CD14-positive monocyte (primary cell): Measurements from ENCODE around the gene TGFA. TPM values are rescaled to one million over a fixed set of nuclear protein-coding genes. Genes with fewer than 3 reads are reported as not detected.

Experiments used
- DNase-seq, 3 donors: peaks; one replicate each; pipeline ENCODE4 v3.0.0-alpha.2; 2011 to 2022
- H2AFZ ChIP-seq: 2 replicates; pipeline ENCODE4 v1.6.0; 2012; ENCODE audit warnings: mild to moderate bottlenecking, low read depth, low read length, inconsistent platforms; ENCODE audit not compliant: insufficient read depth, poor library complexity, severe bottlenecking
- H3K27ac ChIP-seq, 2 donors: 1 replicate in 1 of 2; 2 replicates in 1 of 2; pipeline ENCODE4 v1.5.1; 2012 to 2013; ENCODE audit warnings: low read length in 2 of 2, control low read depth in 1 of 2, inconsistent platforms in 1 of 2, low read depth in 1 of 2, mild to moderate bottlenecking in 1 of 2
- H3K27me3 ChIP-seq, 2 donors: one replicate each; pipeline versions ENCODE4 v1.6.0 to v1.6.1; 2011 to 2013; ENCODE audit warnings: low read length in 2 of 2; ENCODE audit not compliant: control insufficient read depth in 2 of 2, insufficient read depth in 2 of 2
- H3K36me3 ChIP-seq, 2 donors: replicated peaks in 1 of 2; 1 replicate in 1 of 2; 2 replicates in 1 of 2; pipeline versions ENCODE4 v1.5.1 to v1.6.1; 2012 to 2013; ENCODE audit warnings: low read length in 2 of 2, control low read depth in 1 of 2, inconsistent platforms in 1 of 2, mild to moderate bottlenecking in 1 of 2; ENCODE audit not compliant: insufficient read depth in 2 of 2, control insufficient read depth in 1 of 2
- H3K4me1 ChIP-seq, 2 donors: 1 replicate in 1 of 2; 2 replicates in 1 of 2; pipeline versions ENCODE4 v1.5.1 to v1.6.1; 2012 to 2013; ENCODE audit warnings: low read length in 2 of 2, control low read depth in 1 of 2, inconsistent platforms in 1 of 2, mild to moderate bottlenecking in 1 of 2, moderate library complexity in 1 of 2; ENCODE audit not compliant: insufficient read depth in 2 of 2, control insufficient read depth in 1 of 2
- H3K4me2 ChIP-seq: replicated peaks from 2 replicates; pipeline ENCODE3; 2012; ENCODE audit warnings: low read length, moderate library complexity, mild to moderate bottlenecking; ENCODE audit not compliant: poor library complexity, severe bottlenecking; ENCODE audit errors: extremely low read depth
- H3K4me3 ChIP-seq, 3 experiments: fragments of 200-600 bp in 1 of 3; sonication (generic) in 1 of 3; replicated peaks in 1 of 3; 1 replicate in 2 of 3; 2 replicates in 1 of 3; pipeline ENCODE4 v1.5.1; 2011 to 2013; ENCODE audit warnings: low read length in 3 of 3, mild to moderate bottlenecking in 3 of 3, control low read depth in 2 of 3, low read depth in 2 of 3, inconsistent platforms in 1 of 3, moderate library complexity in 1 of 3
- H3K79me2 ChIP-seq: 2 replicates; pipeline ENCODE4 v1.6.0; 2012; ENCODE audit warnings: mild to moderate bottlenecking, control low read depth, inconsistent platforms, low read length, moderate library complexity; ENCODE audit not compliant: insufficient read depth
- H3K9ac ChIP-seq: 2 replicates; pipeline ENCODE4 v1.6.0; 2017; ENCODE audit warnings: low read length, mild to moderate bottlenecking; ENCODE audit not compliant: insufficient read depth, poor library complexity, severe bottlenecking
- H3K9me3 ChIP-seq, 2 donors: replicated peaks in 1 of 2; 1 replicate in 1 of 2; 2 replicates in 1 of 2; pipeline versions ENCODE4 v1.5.1 to v1.6.1; 2012 to 2013; ENCODE audit warnings: low read length in 2 of 2, control low read depth in 1 of 2; ENCODE audit not compliant: control insufficient read depth in 1 of 2, insufficient read depth in 1 of 2
- H4K20me1 ChIP-seq: 2 replicates; pipeline ENCODE4 v1.6.0; 2012; ENCODE audit warnings: mild to moderate bottlenecking, low read length, control low read depth, moderate library complexity; ENCODE audit not compliant: insufficient read depth
- H3K27ac Mint-ChIP-seq, 7 donors: one replicate each; pipeline ENCODE4 v1.8.0; 2020; ENCODE audit warnings: mild to moderate bottlenecking in 7 of 7, mixed read lengths in 7 of 7, moderate library complexity in 6 of 7, inconsistent platforms in 2 of 7
- H3K27me3 Mint-ChIP-seq, 3 donors: one replicate each; pipeline ENCODE4 v1.8.0; 2021 to 2022; ENCODE audit warnings: low read depth in 3 of 3, mild to moderate bottlenecking in 3 of 3, mixed read lengths in 3 of 3, moderate library complexity in 3 of 3, inconsistent platforms in 1 of 3
- H3K36me3 Mint-ChIP-seq, 2 donors: one replicate each; pipeline ENCODE4 v1.8.0; 2020; ENCODE audit warnings: mixed read lengths in 2 of 2, inconsistent platforms in 1 of 2, mild to moderate bottlenecking in 1 of 2
- H3K4me1 Mint-ChIP-seq: one replicate; pipeline ENCODE4 v1.8.0; 2020; ENCODE audit warnings: mild to moderate bottlenecking, mixed read lengths
- H3K4me3 Mint-ChIP-seq, 2 donors: one replicate each; pipeline ENCODE4 v1.8.0; 2020; ENCODE audit warnings: mild to moderate bottlenecking in 2 of 2, mixed read lengths in 2 of 2, moderate library complexity in 1 of 2
- H3K9me3 Mint-ChIP-seq, 7 donors: one replicate each; pipeline ENCODE4 v1.8.0; 2020 to 2022; ENCODE audit warnings: mixed read lengths in 7 of 7, mild to moderate bottlenecking in 6 of 7, moderate library complexity in 6 of 7, inconsistent platforms in 2 of 7
- WGBS: methylation state at CpG from one replicate; pipeline ENCODE4 v1.1.5; 2013; ENCODE audit warnings: missing lambda C conversion rate; ENCODE audit not compliant: insufficient coverage; 5-methylcytosine and 5-hydroxymethylcytosine counted together
- intact Hi-C, 2 donors: fragments of 100-400 bp; cut with micrococcal nuclease; formaldehyde crosslinking; loops; one replicate each; pipeline versions ENCODE4 v1.15.0 to v1.15.1; 2023
- polyA plus RNA-seq, 3 donors: library from polyadenylated mRNA; depleted of rRNA in 1 of 3; unstranded in 2 of 3; stranded (reverse) in 1 of 3; fragments of 300-500 nt in 2 of 3; fragments of >200 nt in 1 of 3; fragmentation: Illumina TruSeq in 2 of 3; gene quantifications; 1 replicate in 2 of 3; 2 replicates in 1 of 3; pipeline ENCODE4 v1.2.3, GENCODE V29; 2012 to 2021
- TF ChIP-seq, protein P1 (sequence below): fragments of 200-600 bp; IDR thresholded peaks from one replicate; pipeline ENCODE4 v1.8.0; 2022; ENCODE audit warnings: antibody characterized with exemption, mild to moderate bottlenecking

TGFA gene
- polyA plus RNA-seq, 3 donors, result 1.7 to 2.5 (median 1.7) TPM

GRCh38 chr2:70508711-70509462 is 44.7 kb downstream of the TGFA start:
- Histone ChIP-seq H4K20me1 (no peaks in the 10 kb centered on the region), H3K9ac (no peak overlapping the region), H3K4me3 (no peak overlapping the region), H2AFZ (no peak overlapping the region), H3K9me3 (no peaks in the 10 kb centered on the region), H3K4me2 (no peak overlapping the region), H3K36me3 (no peaks in the 10 kb centered on the region), H3K27ac (peak overlapping the region in 1 of 2 donors; percentile 81), H3K27me3 (no peaks in the 10 kb centered on the region), H3K79me2 (no peaks in the 10 kb centered on the region), H3K4me1 (peaks cover 19 to 23% of the 10 kb centered on the region in 2 donors)
- H3K4me1 Mint-ChIP-seq, result peaks cover 28% of the 10 kb centered on the region
- H3K27ac Mint-ChIP-seq, result peak overlapping the region in 5 of 7 donors; percentile 84 to 96 (median 95)
- no peak overlapping the region for H3K4me3 Mint-ChIP-seq
- H3K27me3 Mint-ChIP-seq, result peaks cover 0 to 6% (median 4%) of the 10 kb centered on the region in 3 donors
- DNase-seq, result no peak
- TF ChIP-seq, protein P1, sequence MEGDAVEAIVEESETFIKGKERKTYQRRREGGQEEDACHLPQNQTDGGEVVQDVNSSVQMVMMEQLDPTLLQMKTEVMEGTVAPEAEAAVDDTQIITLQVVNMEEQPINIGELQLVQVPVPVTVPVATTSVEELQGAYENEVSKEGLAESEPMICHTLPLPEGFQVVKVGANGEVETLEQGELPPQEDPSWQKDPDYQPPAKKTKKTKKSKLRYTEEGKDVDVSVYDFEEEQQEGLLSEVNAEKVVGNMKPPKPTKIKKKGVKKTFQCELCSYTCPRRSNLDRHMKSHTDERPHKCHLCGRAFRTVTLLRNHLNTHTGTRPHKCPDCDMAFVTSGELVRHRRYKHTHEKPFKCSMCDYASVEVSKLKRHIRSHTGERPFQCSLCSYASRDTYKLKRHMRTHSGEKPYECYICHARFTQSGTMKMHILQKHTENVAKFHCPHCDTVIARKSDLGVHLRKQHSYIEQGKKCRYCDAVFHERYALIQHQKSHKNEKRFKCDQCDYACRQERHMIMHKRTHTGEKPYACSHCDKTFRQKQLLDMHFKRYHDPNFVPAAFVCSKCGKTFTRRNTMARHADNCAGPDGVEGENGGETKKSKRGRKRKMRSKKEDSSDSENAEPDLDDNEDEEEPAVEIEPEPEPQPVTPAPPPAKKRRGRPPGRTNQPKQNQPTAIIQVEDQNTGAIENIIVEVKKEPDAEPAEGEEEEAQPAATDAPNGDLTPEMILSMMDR, result no peak
- WGBS, result 95% methylated on average over 4 of the region's 7 CpGs
- peaks cover 0 to 7% of the 10 kb centered on the region in 2 donors for H3K36me3 Mint-ChIP-seq
- H3K9me3 Mint-ChIP-seq, result peaks cover 0 to 3% (median 0%) of the 10 kb centered on the region in 7 donors
- intact Hi-C loops, result no loop called here

DNA sequence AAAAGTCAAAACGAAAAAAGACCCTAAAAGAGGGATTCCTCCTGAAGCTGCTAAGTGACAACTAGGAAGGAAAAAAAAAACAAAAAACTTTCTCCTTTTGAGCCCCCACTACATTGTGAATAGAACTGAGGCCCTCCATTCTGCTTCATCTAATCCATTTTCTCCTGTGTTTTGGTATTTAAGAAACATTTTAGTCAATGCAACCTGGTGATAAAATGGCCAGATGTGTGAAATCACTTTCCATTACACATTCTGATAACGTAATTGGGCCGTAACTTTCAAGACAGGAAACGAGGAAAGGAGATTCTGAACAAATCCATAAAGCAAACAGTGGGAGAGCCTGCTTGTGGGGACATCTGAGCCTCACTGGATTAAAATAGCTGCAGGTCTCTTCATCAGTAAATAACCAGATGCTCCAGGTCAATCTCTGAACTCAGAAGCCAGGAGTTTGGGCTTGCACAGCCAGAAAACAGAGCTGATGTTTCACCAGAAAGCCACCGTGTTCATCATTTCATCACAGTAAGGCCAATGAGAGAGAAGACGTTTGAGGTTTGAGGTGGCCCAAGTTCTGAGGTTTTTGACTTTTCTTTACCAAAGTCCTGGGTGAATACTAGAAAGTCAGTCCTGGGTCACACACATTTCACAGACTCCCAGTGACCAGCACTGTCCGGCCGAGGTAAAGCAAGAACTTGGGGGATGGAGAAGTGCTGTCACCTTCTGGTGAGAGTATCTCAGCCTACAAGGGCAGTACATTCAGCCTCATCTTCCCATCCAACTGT is 47.8 kb downstream of the TGFA start:
- Histone ChIP-seq H4K20me1 (no peaks in the 10 kb centered on the region), H3K36me3 (no peaks in the 10 kb centered on the region), H3K27me3 (no peaks in the 10 kb centered on the region), H3K79me2 (no peaks in the 10 kb centered on the region), H3K4me3 (no peak overlapping the region), H3K9ac (no peak overlapping the region), H3K4me2 (no peak overlapping the region), H3K27ac (no peak overlapping the region), H2AFZ (no peak overlapping the region), H3K4me1 (peaks cover 12 to 15% of the 10 kb centered on the region in 2 donors), H3K9me3 (no peaks in the 10 kb centered on the region)
- H3K4me3 Mint-ChIP-seq, result no peak overlapping the region
- WGBS, result 89% methylated on average over 3 of the region's 8 CpGs
- intact Hi-C loops, result no loop called here
- TF ChIP-seq, protein P1, result no peak
- H3K4me1 Mint-ChIP-seq, result peaks cover 17% of the 10 kb centered on the region
- no peak for DNase-seq
- peaks cover 0 to 4% of the 10 kb centered on the region in 2 donors for H3K36me3 Mint-ChIP-seq
- peaks cover 1 to 7% (median 2%) of the 10 kb centered on the region in 3 donors for H3K27me3 Mint-ChIP-seq
- H3K9me3 Mint-ChIP-seq, result no peaks in the 10 kb centered on the region
- no peak overlapping the region for H3K27ac Mint-ChIP-seq
